GM12873 (cell line): Measurements from ENCODE around the gene BPIFB1.

ENCODE experiments used
- CTCF ChIP-seq: IDR thresholded peaks from 2 replicates; pipeline ENCODE4 v1.5.1; 2012; ENCODE audit warnings: low read depth, mild to moderate bottlenecking, moderate library complexity, low read length, control low read depth; ENCODE audit not compliant: insufficient read depth; ENCODE audit errors: missing control alignments

BPIFB1 gene

GRCh38 chr20:33316343-33316742 is 33.3 kb downstream of the BPIFB1 start:
- no peak for TF ChIP-seq CTCF

DNA sequence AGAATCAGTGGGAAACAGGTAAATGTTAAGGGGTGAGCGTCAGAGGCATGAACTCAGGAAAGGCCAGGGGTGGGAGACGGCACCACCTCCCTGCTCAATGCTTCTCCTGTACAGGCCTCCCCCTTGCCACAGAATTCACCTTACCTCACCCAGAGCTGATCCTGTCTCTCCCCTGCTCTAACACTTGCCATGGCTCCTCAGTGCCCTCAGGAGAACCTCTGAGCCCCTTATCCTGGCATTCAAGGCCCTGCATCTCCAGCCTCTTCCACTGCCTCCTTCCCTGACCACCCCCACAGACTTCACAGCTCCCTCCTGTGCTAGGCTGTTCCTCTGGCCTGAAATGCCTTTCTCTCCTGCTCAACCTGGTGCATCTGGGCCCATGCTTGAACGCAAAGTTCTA is 33.9 kb downstream of the BPIFB1 start:
- no peak for TF ChIP-seq CTCF

GRCh38 chr20:33317424-33318095 is 34.5 kb downstream of the BPIFB1 start:
- TF ChIP-seq CTCF: no peak

GRCh38 chr20:33318096-33318429 is 35.0 kb downstream of the BPIFB1 start:
- no peak for TF ChIP-seq CTCF

- TF ChIP-seq CTCF: no peak
Observed at GRCh38 chr20:33320006-33320405, 37.0 kb downstream of the BPIFB1 start.

DNA sequence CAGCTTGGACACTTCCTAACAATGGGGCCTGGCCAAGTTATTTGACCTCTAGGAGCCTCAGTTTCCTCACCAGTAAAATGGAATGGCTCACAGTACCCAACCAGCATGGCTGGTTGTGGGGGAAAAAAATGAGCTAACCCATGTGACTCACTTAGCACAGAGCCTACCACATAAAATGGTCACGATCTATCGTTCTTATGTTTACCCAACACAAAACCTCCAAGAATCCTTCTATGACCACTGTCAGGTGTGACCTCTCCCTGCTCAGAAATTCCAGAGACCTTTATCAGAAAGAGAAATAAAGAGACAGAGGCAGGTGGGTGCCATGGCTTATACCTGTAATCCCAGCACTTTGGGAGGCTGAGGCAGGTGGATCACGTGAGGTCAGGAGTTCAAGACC is 39.4 kb downstream of the BPIFB1 start:
- TF ChIP-seq CTCF: no peak

GRCh38 chr20:33323236-33323635 is 40.2 kb downstream of the BPIFB1 start:
- TF ChIP-seq CTCF: no peak

GRCh38 chr20:33325350-33325749 is 42.3 kb downstream of the BPIFB1 start:
- TF ChIP-seq CTCF: no peak
